Endothelial cell of umbilical vein (primary cell): ENCODE results near the gene ADARB1. TPM values are rescaled to one million over a fixed set of nuclear protein-coding genes. Genes with fewer than 3 reads are reported as not detected.

Experiments used
- BruUV-seq: library from RNA; stranded (reverse); fragments of 400-500 nt; replicated peaks from 2 replicates; lab custom pipeline; 2021; lab: Mats Ljungman, UMichigan
- CTCF ChIA-PET: fragments of 300-600, 350-600 bp; sonication (Branson Sonifier 250); formaldehyde crosslinking; loops from one replicate; lab custom pipeline; 2021; ENCODE audit warnings: antibody characterized with exemption, inconsistent platforms; lab: Charles Lee
- POLR2A ChIA-PET: fragments of 300-600, 350-600 bp; sonication (Branson Sonifier 250); formaldehyde crosslinking; loops from one replicate; lab custom pipeline; 2021; ENCODE audit warnings: antibody characterized with exemption, inconsistent platforms; lab: Charles Lee
- DNase-seq: peaks from one replicate; pipeline ENCODE4 v3.0.0-alpha.2; 2011; ENCODE audit warnings: low read depth, low spot score
- FAIRE-seq: peaks from 2 replicates; lab custom pipeline; 2011; peaks lifted over from hg19 to GRCh38; lab: Jason Lieb, UNC
- H2AFZ ChIP-seq: 2 replicates; pipeline ENCODE4 v1.6.0; 2012; ENCODE audit warnings: low read depth, low read length, control low read depth, inconsistent platforms
- H3K27ac ChIP-seq: 2 replicates; pipeline ENCODE4 v1.5.1; 2011; ENCODE audit warnings: low read depth, mild to moderate bottlenecking, control low read depth, low read length, moderate library complexity; ENCODE audit not compliant: insufficient read depth
- H3K27me3 ChIP-seq, 2 experiments: 2 replicates each; pipeline versions ENCODE4 v1.6.0 to v1.6.1; 2011; ENCODE audit warnings: low read length in 2 of 2, mixed read lengths in 1 of 2; ENCODE audit not compliant: control insufficient read depth in 2 of 2, insufficient read depth in 2 of 2
- H3K36me3 ChIP-seq, 2 experiments: 2 replicates in 1 of 2; 3 replicates in 1 of 2; pipeline ENCODE4 v1.5.1; 2011; ENCODE audit warnings: low read length in 2 of 2, mild to moderate bottlenecking in 1 of 2, moderate library complexity in 1 of 2; ENCODE audit not compliant: control insufficient read depth in 2 of 2, insufficient read depth in 2 of 2; ENCODE audit errors: extremely low read depth in 1 of 2
- H3K4me1 ChIP-seq: 3 replicates; pipeline ENCODE4 v1.5.1; 2011; ENCODE audit warnings: mild to moderate bottlenecking, low read length; ENCODE audit not compliant: control insufficient read depth, insufficient read depth; ENCODE audit errors: extremely low read depth
- H3K4me2 ChIP-seq: 2 replicates; pipeline ENCODE4 v1.6.1; 2011; ENCODE audit warnings: low read length, control low read depth, mixed read lengths; ENCODE audit not compliant: insufficient read depth
- H3K4me3 ChIP-seq, 3 experiments: fragments of 200-600 bp in 1 of 3; sonication (generic), shearing (Covaris generic) in 1 of 3; replicated peaks in 1 of 3; 2 replicates each; pipeline ENCODE4 v1.5.1; 2011 to 2016; ENCODE audit warnings: control low read depth in 3 of 3, low read length in 3 of 3, mild to moderate bottlenecking in 2 of 3, inconsistent platforms in 1 of 3, low read depth in 1 of 3, moderate library complexity in 1 of 3; ENCODE audit not compliant: insufficient read depth in 1 of 3
- H3K79me2 ChIP-seq: 2 replicates; pipeline ENCODE4 v1.6.0; 2012; ENCODE audit warnings: low read length, inconsistent platforms; ENCODE audit not compliant: control insufficient read depth, insufficient read depth
- H3K9ac ChIP-seq: replicated peaks from 2 replicates; pipeline ENCODE3; 2011; ENCODE audit warnings: low read length, control low read depth; ENCODE audit not compliant: insufficient read depth; ENCODE audit errors: extremely low read depth
- H3K9me1 ChIP-seq: replicated peaks from 3 replicates; pipeline ENCODE4 v1.6.0; 2011; ENCODE audit warnings: mild to moderate bottlenecking, low read length; ENCODE audit not compliant: control insufficient read depth, insufficient read depth; ENCODE audit errors: extremely low read depth
- H3K9me3 ChIP-seq: replicated peaks from 2 replicates; pipeline ENCODE4 v1.5.1; 2012; ENCODE audit warnings: low read length, inconsistent platforms; ENCODE audit not compliant: control insufficient read depth, insufficient read depth
- H4K20me1 ChIP-seq: replicated peaks from 2 replicates; pipeline ENCODE3; 2011; ENCODE audit warnings: mild to moderate bottlenecking, low read length; ENCODE audit not compliant: control insufficient read depth, insufficient read depth; ENCODE audit errors: extremely low read depth
- EZH2 ChIP-seq: IDR thresholded peaks from 2 replicates; pipeline ENCODE4 v1.6.1; 2012; ENCODE audit warnings: borderline replicate concordance, low read depth, mild to moderate bottlenecking, moderate library complexity, low read length, inconsistent platforms; ENCODE audit not compliant: severe bottlenecking
- FOS ChIP-seq: IDR thresholded peaks from 2 replicates; pipeline ENCODE4 v1.6.1; 2011; ENCODE audit warnings: mild to moderate bottlenecking, low read length, moderate library complexity, borderline replicate concordance; ENCODE audit not compliant: insufficient read depth
- GATA2 ChIP-seq: IDR thresholded peaks from 2 replicates; pipeline ENCODE4 v1.7.0; 2011; ENCODE audit warnings: low read depth, mild to moderate bottlenecking, moderate library complexity, mixed read lengths, low read length; ENCODE audit not compliant: insufficient read length, insufficient read depth
- JUN ChIP-seq: IDR thresholded peaks from 2 replicates; pipeline ENCODE4 v1.6.1; 2011; ENCODE audit warnings: borderline replicate concordance, low read depth; ENCODE audit not compliant: insufficient read length, insufficient read depth
- MYC ChIP-seq: IDR thresholded peaks from one replicate; pipeline ENCODE4 v1.6.1; 2011; ENCODE audit warnings: mild to moderate bottlenecking, low read depth, low read length
- POLR2A ChIP-seq: IDR thresholded peaks from 2 replicates; pipeline ENCODE4 v1.6.1; 2012; ENCODE audit warnings: low read depth, mild to moderate bottlenecking, control low read depth, low read length
- POLR2AphosphoS5 ChIP-seq: IDR thresholded peaks from 2 replicates; pipeline ENCODE4 v1.6.1; 2012; ENCODE audit warnings: low read depth, mild to moderate bottlenecking, control low read depth, low read length, moderate library complexity; ENCODE audit not compliant: insufficient read depth
- dilution Hi-C: fragments of 300-500 bp; cut with MboI; formaldehyde crosslinking; loops from one replicate; pipeline ENCODE4 v1.15.0; 2019; ENCODE audit warnings: low sequenced_read_pairs; ENCODE audit not compliant: extremely low pct_ligation_motif_present
- intact Hi-C: fragments of 100-400 bp; cut with micrococcal nuclease; formaldehyde crosslinking; loops from one replicate; pipeline ENCODE4 v1.10.0; 2022
- polyA plus RNA-seq, 4 experiments: library from polyadenylated mRNA; depleted of rRNA in 3 of 4; stranded (reverse) in 3 of 4; unstranded in 1 of 4; fragments of >200 nt; gene quantifications; 2 replicates each; pipeline versions ENCODE4 v1.2.1 to v1.2.3, GENCODE V29; 2011 to 2012; ENCODE audit warnings: missing spikeins in 1 of 4
- total RNA-seq: library from RNA; stranded (reverse); gene quantifications from 2 replicates; pipeline ENCODE4 v1.2.3, GENCODE V29; 2021
- TF ChIP-seq, protein P1 (sequence below): IDR thresholded peaks from 2 replicates; pipeline ENCODE4 v1.6.1; 2011; ENCODE audit not compliant: insufficient read depth, insufficient read length
- TF ChIP-seq, protein P2 (sequence below), 2 donors: IDR thresholded peaks; 1 replicate in 1 of 2; 2 replicates in 1 of 2; pipeline ENCODE4 v1.5.1; 2011; ENCODE audit warnings: low read length in 2 of 2, mild to moderate bottlenecking in 2 of 2, moderate library complexity in 2 of 2, control low read depth in 1 of 2, inconsistent platforms in 1 of 2, low read depth in 1 of 2; ENCODE audit not compliant: insufficient read depth in 1 of 2; ENCODE audit errors: extremely low read depth in 1 of 2

Gene ADARB1
- total and polyA plus RNA-seq, 2 donors (not counting 3 experiments of a cell fraction or from before 2014, with no cell fraction given) = 32.5 to 54.3 TPM

- Histone ChIP-seq H3K4me2 (no peak overlapping the region), H2AFZ (no peak overlapping the region), H3K9me3 (no peaks in the 10 kb centered on the region), H3K36me3 (no peaks in the 10 kb centered on the region), H3K4me1 (no peaks in the 10 kb centered on the region), H3K79me2 (no peaks in the 10 kb centered on the region), H3K27ac (no peak overlapping the region), H3K4me3 (no peak overlapping the region), H3K9ac (no peak overlapping the region), H4K20me1 (no peaks in the 10 kb centered on the region), H3K9me1 (no peaks in the 10 kb centered on the region), H3K27me3 (no peaks in the 10 kb centered on the region)
- dilution Hi-C loops = no loop called here
- TF ChIP-seq EZH2 (no peak), JUN (no peak), POLR2AphosphoS5 (no peak), FOS (no peak), POLR2A (no peak), GATA2 (no peak)
- TF ChIP-seq, protein P1, sequence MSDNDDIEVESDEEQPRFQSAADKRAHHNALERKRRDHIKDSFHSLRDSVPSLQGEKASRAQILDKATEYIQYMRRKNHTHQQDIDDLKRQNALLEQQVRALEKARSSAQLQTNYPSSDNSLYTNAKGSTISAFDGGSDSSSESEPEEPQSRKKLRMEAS = no peak
- FAIRE-seq (no peak), DNase-seq (no peak)
- ChIA-PET CTCF (interaction anchor here (0.7 to 0.8 kb wide), 2 partner anchors 10 to 25 kb away, joined by 3 to 4 read pairs; no protein-coding TSS in a partner anchor), POLR2A (no interaction called here)
- no TSS peak for BruUV-seq
- intact Hi-C loops = no loop called here
Observed at GRCh38 chr21:45064091-45064490, 10.3 kb upstream of the ADARB1 start.

GRCh38 chr21:45064618-45065399 lies 9.6 kb upstream of the ADARB1 start:
- dilution Hi-C loops = no loop called here
- Histone ChIP-seq H3K4me3 (no peak overlapping the region), H3K4me2 (no peak overlapping the region), H3K9ac (no peak overlapping the region), H4K20me1 (no peaks in the 10 kb centered on the region), H2AFZ (no peak overlapping the region), H3K27ac (no peak overlapping the region), H3K36me3 (no peaks in the 10 kb centered on the region), H3K4me1 (no peaks in the 10 kb centered on the region), H3K9me1 (no peaks in the 10 kb centered on the region), H3K79me2 (no peaks in the 10 kb centered on the region), H3K27me3 (no peaks in the 10 kb centered on the region), H3K9me3 (no peaks in the 10 kb centered on the region)
- intact Hi-C loops = no loop called here
- BruUV-seq = no TSS peak
- TF ChIP-seq, protein P2, sequence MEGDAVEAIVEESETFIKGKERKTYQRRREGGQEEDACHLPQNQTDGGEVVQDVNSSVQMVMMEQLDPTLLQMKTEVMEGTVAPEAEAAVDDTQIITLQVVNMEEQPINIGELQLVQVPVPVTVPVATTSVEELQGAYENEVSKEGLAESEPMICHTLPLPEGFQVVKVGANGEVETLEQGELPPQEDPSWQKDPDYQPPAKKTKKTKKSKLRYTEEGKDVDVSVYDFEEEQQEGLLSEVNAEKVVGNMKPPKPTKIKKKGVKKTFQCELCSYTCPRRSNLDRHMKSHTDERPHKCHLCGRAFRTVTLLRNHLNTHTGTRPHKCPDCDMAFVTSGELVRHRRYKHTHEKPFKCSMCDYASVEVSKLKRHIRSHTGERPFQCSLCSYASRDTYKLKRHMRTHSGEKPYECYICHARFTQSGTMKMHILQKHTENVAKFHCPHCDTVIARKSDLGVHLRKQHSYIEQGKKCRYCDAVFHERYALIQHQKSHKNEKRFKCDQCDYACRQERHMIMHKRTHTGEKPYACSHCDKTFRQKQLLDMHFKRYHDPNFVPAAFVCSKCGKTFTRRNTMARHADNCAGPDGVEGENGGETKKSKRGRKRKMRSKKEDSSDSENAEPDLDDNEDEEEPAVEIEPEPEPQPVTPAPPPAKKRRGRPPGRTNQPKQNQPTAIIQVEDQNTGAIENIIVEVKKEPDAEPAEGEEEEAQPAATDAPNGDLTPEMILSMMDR (IDR thresholded peaks at IDR 0.05; ENCODE audit: extremely low read depth in 1 of 2, insufficient read depth in 1 of 2, low read depth in 1 of 2, low read length in 2 of 2) = no peak
- TF ChIP-seq MYC (no peak), EZH2 (no peak), POLR2A (no peak), JUN (no peak), FOS (no peak), POLR2AphosphoS5 (no peak), GATA2 (no peak)
- TF ChIP-seq, protein P1 = no peak
- DNase-seq = no peak
- CTCF ChIA-PET = interaction anchor here (0.7 kb wide), 1 partner anchor 24 kb away, joined by 3 read pairs; no protein-coding TSS in a partner anchor
- POLR2A ChIA-PET = no interaction called here
- no peak for FAIRE-seq
